Spleen (tissue), 11 donors: ENCODE measurements around the gene NPTX1. TPM values are rescaled to one million over a fixed set of nuclear protein-coding genes. Genes with fewer than 3 reads are reported as not detected.

ENCODE experiments used
- DNase-seq: peaks from one replicate; pipeline ENCODE4 v3.0.0-alpha.2; 2020
- H3K27ac ChIP-seq, 8 donors: fragments of 200-600 bp; sonication (generic) in 7 of 8; 1 replicate in 4 of 8; 2 replicates in 4 of 8; pipeline versions ENCODE4 v1.5.0 to v1.8.0; 2016 to 2021; ENCODE audit warnings: inconsistent platforms in 4 of 8, mild to moderate bottlenecking in 4 of 8, moderate library complexity in 1 of 8
- H3K27me3 ChIP-seq, 7 donors: fragments of 200-600 bp; sonication (generic) in 6 of 7; replicated peaks in 1 of 7; 1 replicate in 4 of 7; 2 replicates in 3 of 7; pipeline versions ENCODE4 v1.5.0 to v1.8.0; 2016 to 2021; ENCODE audit warnings: inconsistent platforms in 3 of 7, mild to moderate bottlenecking in 1 of 7
- H3K36me3 ChIP-seq, 6 donors: fragments of 200-600 bp; sonication (generic) in 5 of 6; 1 replicate in 4 of 6; 2 replicates in 2 of 6; pipeline versions ENCODE4 v1.5.0 to v1.8.0; 2016 to 2021; ENCODE audit warnings: inconsistent platforms in 2 of 6
- H3K4me1 ChIP-seq, 6 donors: fragments of 200-600 bp; sonication (generic) in 5 of 6; 1 replicate in 3 of 6; 2 replicates in 3 of 6; pipeline versions ENCODE4 v1.5.0 to v1.8.0; 2016 to 2021; ENCODE audit warnings: inconsistent platforms in 3 of 6
- H3K4me3 ChIP-seq, 8 donors: fragments of 200-600 bp; sonication (generic) in 7 of 8; 1 replicate in 4 of 8; 2 replicates in 4 of 8; pipeline versions ENCODE4 v1.5.0 to v1.8.0; 2016 to 2021; ENCODE audit warnings: inconsistent platforms in 4 of 8, mild to moderate bottlenecking in 4 of 8, moderate library complexity in 2 of 8
- H3K9me3 ChIP-seq, 8 donors: fragments of 200-600 bp; sonication (generic) in 7 of 8; 1 replicate in 4 of 8; 2 replicates in 4 of 8; pipeline versions ENCODE4 v1.5.0 to v1.8.0; 2016 to 2021; ENCODE audit warnings: inconsistent platforms in 4 of 8
- POLR2A ChIP-seq, 3 donors: fragments of 450-650 bp; IDR thresholded peaks; one replicate each; pipeline ENCODE4 v1.5.1; 2017; ENCODE audit warnings: antibody characterized with exemption in 3 of 3, mild to moderate bottlenecking in 1 of 3
- POLR2AphosphoS5 ChIP-seq, 3 donors: sonication (generic); formaldehyde crosslinking; IDR thresholded peaks; one replicate each; pipeline ENCODE4 v1.5.1; 2017; ENCODE audit warnings: antibody characterized with exemption in 3 of 3
- WGBS, 5 donors: extraction: QIAGEN DNeasy Blood & Tissue Kit in 3 of 5; methylation state at CpG; one replicate each; pipeline versions ENCODE4 v1.1.5 to v1.1.7; 2013 to 2018; 5-methylcytosine and 5-hydroxymethylcytosine counted together
- intact Hi-C: fragments of 100-400 bp; cut with DNase I; formaldehyde crosslinking; loops from one replicate; pipeline ENCODE4 v1.15.0; 2023; ENCODE audit warnings: low total_unique reads
- polyA plus RNA-seq, 3 donors: library from polyadenylated mRNA; stranded (reverse); fragments of 200-250 nt; gene quantifications; one replicate each; pipeline ENCODE4 v1.2.1, GENCODE V29; 2013
- total RNA-seq, 7 donors: library from RNA; depleted of rRNA in 3 of 7; stranded (reverse); fragments of >200 nt in 3 of 7; fragmentation: NEBNext Ultra II Directional in 4 of 7; extraction: Animal tissue kit (Norgen Biotek cat#: 25700) in 4 of 7; gene quantifications; one replicate each; pipeline versions ENCODE4 v1.1.0 to v1.2.1, GENCODE V29; 2016 to 2021
- TF ChIP-seq, protein P1 (sequence below), 11 experiments: fragments of 200-600 bp in 7 of 11; fragments of 450-650 bp in 4 of 11; sonication (generic) in 4 of 11; IDR thresholded peaks in 8 of 11; conservative IDR thresholded peaks in 3 of 11; 1 replicate in 7 of 11; 2 replicates in 4 of 11; pipeline versions ENCODE4 v1.4.0 to v1.8.0; 2016 to 2021; ENCODE audit warnings: antibody characterized with exemption in 11 of 11, inconsistent platforms in 4 of 11, mild to moderate bottlenecking in 1 of 11
- donor health status: healthy with polysubstance abuse.
- donor health status: DM: no; HTN: no; CAD: no; lungs with moderate emphysema.
- donor health status: DM: no; HTN: no; CAD: no.
- donor health status: Bipolar disorder and iron deficiency.
- donor health status: healthy.
- donor health status: DM: no; HTN: no; CAD: no.
- donor health status: DM: yes; HTN: yes; CAD: no.

The NPTX1 gene
- total and polyA plus RNA-seq, 10 donors: 0.04 to 14.0 (median 3.6) TPM

DNA sequence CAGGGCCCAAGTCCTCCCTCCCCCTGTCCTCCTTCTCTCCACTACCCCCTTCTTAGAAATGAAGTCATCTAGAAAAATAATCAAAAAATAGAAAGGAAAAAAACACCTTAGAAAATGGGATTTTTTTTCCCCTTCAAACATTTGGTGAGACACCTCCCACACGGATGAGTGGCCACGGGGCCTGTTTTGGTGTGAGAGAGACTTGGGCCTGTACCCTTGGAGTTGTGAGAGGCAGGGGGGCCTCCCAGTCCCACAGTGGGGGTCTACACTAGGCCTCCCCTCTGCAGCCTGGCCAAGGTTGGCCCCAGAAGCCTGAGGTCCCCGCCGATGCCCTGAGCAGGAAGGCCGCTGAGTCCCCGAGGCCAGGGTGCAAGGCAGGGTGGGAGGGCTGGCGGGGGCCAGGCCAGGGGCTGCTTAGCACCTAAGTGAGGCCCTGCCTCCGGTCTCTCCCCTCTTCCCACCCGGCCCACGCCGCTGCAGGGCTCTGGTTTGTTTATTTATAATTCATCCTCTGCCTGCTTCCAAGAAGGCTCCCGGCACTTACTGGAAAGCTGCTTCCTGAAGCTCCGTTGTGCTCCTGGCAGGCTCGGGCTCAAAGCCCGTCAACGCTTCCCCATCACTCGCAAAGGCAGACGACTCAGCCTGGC is 26.4 kb downstream of the NPTX1 start:
- DNase-seq: no peak
- intact Hi-C loops: no loop called here
- Histone ChIP-seq H3K4me1 (peaks cover 0 to 17% (median 14%) of the 10 kb centered on the region in 6 donors), H3K4me3 (no peak overlapping the region), H3K27ac (no peak overlapping the region), H3K9me3 (no peaks in the 10 kb centered on the region), H3K27me3 (no peaks in the 10 kb centered on the region), H3K36me3 (no peaks in the 10 kb centered on the region)
- no peak for TF ChIP-seq POLR2A (IDR thresholded peaks at IDR 0.05)
- no peak for TF ChIP-seq POLR2AphosphoS5 (IDR thresholded peaks at IDR 0.05)
- TF ChIP-seq, protein P1, sequence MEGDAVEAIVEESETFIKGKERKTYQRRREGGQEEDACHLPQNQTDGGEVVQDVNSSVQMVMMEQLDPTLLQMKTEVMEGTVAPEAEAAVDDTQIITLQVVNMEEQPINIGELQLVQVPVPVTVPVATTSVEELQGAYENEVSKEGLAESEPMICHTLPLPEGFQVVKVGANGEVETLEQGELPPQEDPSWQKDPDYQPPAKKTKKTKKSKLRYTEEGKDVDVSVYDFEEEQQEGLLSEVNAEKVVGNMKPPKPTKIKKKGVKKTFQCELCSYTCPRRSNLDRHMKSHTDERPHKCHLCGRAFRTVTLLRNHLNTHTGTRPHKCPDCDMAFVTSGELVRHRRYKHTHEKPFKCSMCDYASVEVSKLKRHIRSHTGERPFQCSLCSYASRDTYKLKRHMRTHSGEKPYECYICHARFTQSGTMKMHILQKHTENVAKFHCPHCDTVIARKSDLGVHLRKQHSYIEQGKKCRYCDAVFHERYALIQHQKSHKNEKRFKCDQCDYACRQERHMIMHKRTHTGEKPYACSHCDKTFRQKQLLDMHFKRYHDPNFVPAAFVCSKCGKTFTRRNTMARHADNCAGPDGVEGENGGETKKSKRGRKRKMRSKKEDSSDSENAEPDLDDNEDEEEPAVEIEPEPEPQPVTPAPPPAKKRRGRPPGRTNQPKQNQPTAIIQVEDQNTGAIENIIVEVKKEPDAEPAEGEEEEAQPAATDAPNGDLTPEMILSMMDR (IDR thresholded peaks at IDR 0.05 in 8 of 11, conservative IDR thresholded peaks at IDR 0.05 in 3 of 11): no peak
- WGBS, 5 donors: 59 to 75% (median 66%) methylated on average over 14 to 18 of the region's 18 CpGs

DNA sequence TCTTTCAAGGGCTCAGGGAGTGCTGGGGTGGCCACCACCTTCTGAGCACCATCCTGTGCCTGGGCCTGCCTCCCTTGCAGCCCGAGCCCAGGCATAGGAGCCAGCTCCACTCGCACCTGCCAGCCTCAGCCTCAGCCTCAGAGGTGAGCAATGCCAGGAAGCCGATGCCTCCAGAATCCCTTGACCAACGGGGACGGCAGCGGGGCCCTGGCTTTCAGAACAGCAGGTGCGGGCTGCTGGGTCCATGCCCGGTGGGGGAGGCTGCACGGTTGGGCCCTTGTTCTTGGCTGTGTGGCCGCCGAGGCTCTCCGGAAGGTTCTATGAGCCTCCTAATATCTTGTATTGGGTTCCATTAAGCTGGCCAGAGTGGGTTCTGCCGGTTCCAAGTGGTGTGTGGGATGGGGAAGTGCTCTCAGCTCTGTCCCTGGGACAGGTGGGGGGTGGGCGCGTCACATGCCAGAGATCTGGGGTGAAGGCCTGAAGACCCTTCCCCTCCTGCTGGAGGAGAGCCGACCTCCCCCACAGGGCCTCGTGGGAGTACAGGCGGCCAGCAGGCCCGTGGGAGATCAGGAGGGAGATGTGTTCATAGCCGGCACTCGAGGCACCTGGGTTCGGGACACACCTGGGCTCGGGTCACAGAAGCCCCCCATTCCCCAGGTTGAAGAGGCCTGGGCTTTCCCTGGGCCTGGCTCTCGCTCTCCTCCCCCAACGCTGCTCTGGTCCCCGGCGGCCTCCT is 27.0 kb downstream of the NPTX1 start:
- WGBS, 5 donors: 79 to 88% (median 86%) methylated on average over 22 to 27 of the region's 27 CpGs
- no peak for DNase-seq
- no peak for TF ChIP-seq POLR2A (IDR thresholded peaks at IDR 0.05)
- no peak for TF ChIP-seq POLR2AphosphoS5 (IDR thresholded peaks at IDR 0.05)
- TF ChIP-seq, protein P1 (IDR thresholded peaks at IDR 0.05 in 8 of 11, conservative IDR thresholded peaks at IDR 0.05 in 3 of 11): no peak
- no peaks in the 10 kb centered on the region for H3K36me3 ChIP-seq
- H3K27ac ChIP-seq: no peak overlapping the region
- H3K27me3 ChIP-seq: peaks cover 0 to 5% (median 0%) of the 10 kb centered on the region in 7 donors
- intact Hi-C loops: no loop called here
- H3K4me1 ChIP-seq: peaks cover 0 to 17% (median 11%) of the 10 kb centered on the region in 6 donors
- H3K9me3 ChIP-seq: no peaks in the 10 kb centered on the region
- no peak overlapping the region for H3K4me3 ChIP-seq

DNA sequence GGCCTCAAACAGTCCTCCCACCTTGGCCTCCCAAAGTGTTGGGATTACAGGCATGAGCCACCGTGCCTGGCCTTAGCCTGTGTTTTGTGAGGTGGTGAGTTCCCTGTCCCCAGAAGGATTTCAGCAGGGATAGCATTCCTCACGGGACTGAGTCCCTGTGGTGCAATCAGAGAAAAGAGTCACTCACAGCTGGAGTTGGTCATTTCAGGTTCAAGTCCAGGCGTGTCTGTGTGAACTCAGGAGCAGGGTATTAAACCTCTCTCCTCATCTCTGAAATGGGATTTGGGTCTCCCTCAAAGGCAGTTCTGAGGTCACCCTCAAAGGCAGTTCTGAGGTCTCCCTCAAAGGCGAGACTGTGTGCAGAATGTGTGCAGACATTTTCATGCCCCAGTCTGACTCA is 28.6 kb downstream of the NPTX1 start:
- H3K27ac ChIP-seq: no peak overlapping the region
- no peaks in the 10 kb centered on the region for H3K36me3 ChIP-seq
- H3K27me3 ChIP-seq: peaks cover 0 to 18% (median 0%) of the 10 kb centered on the region in 7 donors
- DNase-seq: no peak
- peaks cover 0 to 7% (median 0%) of the 10 kb centered on the region in 6 donors for H3K4me1 ChIP-seq
- intact Hi-C loops: no loop called here
- no peaks in the 10 kb centered on the region for H3K9me3 ChIP-seq
- 79 to 90% (median 88%) methylated on average over 4 of the region's 4 CpGs for WGBS, 5 donors
- H3K4me3 ChIP-seq: no peak overlapping the region
- TF ChIP-seq, protein P1 (IDR thresholded peaks at IDR 0.05 in 8 of 11, conservative IDR thresholded peaks at IDR 0.05 in 3 of 11): no peak
- TF ChIP-seq POLR2AphosphoS5 (IDR thresholded peaks at IDR 0.05) (no peak), POLR2A (IDR thresholded peaks at IDR 0.05) (no peak)
